Ectodermal cell (in vitro differentiated cells): ENCODE data around the gene TMSB10.
"Not testable (repeated sequence)": the region's sequence is repeated elsewhere in the genome, so short reads cannot be mapped to it uniquely, and the experiment has no call there.

ENCODE experiments used
- H3K27ac ChIP-seq: 2 replicates; pipeline ENCODE4 v1.7.0; 2013; ENCODE audit warnings: mild to moderate bottlenecking, low read depth, low read length; ENCODE audit not compliant: insufficient read depth, poor library complexity, severe bottlenecking
- H3K27me3 ChIP-seq: 2 replicates; pipeline ENCODE4 v1.7.0; 2013; ENCODE audit warnings: mild to moderate bottlenecking, low read length; ENCODE audit not compliant: insufficient read depth, control insufficient read depth, poor library complexity, severe bottlenecking
- H3K36me3 ChIP-seq: one replicate; pipeline ENCODE4 v1.7.0; 2013; ENCODE audit warnings: low read length; ENCODE audit not compliant: control insufficient read depth, insufficient read depth
- H3K4me1 ChIP-seq: one replicate; pipeline ENCODE4 v1.7.0; 2013; ENCODE audit warnings: low read length; ENCODE audit not compliant: control insufficient read depth, insufficient read depth
- H3K4me3 ChIP-seq: 2 replicates; pipeline ENCODE4 v1.7.0; 2013; ENCODE audit warnings: low read depth, low read length, control low read depth; ENCODE audit not compliant: insufficient read depth
- H3K9me3 ChIP-seq: 2 replicates; pipeline ENCODE4 v1.7.0; 2013; ENCODE audit warnings: mild to moderate bottlenecking, low read length, moderate library complexity; ENCODE audit not compliant: control insufficient read depth
- WGBS, 2 experiments: methylation state at CpG; one replicate each; pipeline ENCODE4 v1.1.7; 2013; ENCODE audit warnings: missing lambda C conversion rate in 2 of 2; 5-methylcytosine and 5-hydroxymethylcytosine counted together

TMSB10 gene

DNA sequence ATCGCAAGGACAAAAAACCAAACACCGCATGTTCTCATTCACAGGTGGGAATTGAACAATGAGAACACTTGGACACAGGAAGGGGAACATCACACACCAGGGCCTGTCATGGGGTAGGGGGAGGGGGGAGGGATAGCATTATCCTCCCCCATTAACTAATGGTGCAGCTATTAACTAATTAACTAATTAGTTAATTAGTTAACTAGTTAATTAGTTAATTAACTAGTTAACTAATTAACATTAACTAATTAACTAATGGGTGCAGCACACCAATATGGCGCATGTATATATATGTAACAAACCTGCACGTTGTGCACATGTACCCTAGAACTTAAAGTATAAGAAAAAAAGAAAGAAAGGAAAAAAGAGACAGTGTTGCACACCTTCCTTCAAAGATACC is 37.1 kb upstream of the TMSB10 start:
- not testable (repeated sequence) for H3K4me1 ChIP-seq, H3K36me3 ChIP-seq, H3K4me3 ChIP-seq, H3K9me3 ChIP-seq, H3K27ac ChIP-seq, H3K27me3 ChIP-seq
- WGBS, 2 experiments, result 92 to 100% methylated on average over 2 of the region's 4 CpGs

- WGBS, 2 experiments, result 93 to 95% methylated on average over 11 of the region's 11 CpGs
- H3K4me3 ChIP-seq, result no peak overlapping the region
- H3K27me3 ChIP-seq, result no peaks in the 10 kb centered on the region
- H3K4me1 ChIP-seq, result no peaks in the 10 kb centered on the region
- H3K27ac ChIP-seq, result no peak overlapping the region
- H3K36me3 ChIP-seq, result no peaks in the 10 kb centered on the region
- peaks cover 2% of the 10 kb centered on the region for H3K9me3 ChIP-seq
These were observed 35.1 kb upstream of the TMSB10 start for GRCh38 chr2:84870306-84870705.

DNA sequence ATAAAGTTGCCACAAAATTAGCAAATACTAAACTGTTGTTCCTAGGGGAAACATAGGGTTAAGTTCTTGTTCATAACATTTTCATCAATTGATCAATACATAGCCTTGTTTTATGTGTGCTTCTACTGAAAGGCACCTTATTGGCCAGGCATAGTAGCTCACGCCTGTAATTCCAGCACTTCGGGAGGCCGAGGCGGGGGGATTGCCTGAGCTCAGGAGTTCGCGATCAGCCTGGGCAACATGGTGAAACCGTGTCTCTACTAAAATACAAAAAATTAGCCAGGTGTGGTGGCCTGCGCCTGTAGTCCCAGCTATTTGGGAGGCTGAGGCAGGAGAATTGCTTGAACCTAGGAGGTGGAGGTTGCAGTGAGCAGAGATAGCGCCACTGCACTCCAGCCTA is 32.8 kb upstream of the TMSB10 start:
- not testable (repeated sequence) for H3K36me3 ChIP-seq, H3K27ac ChIP-seq, H3K4me3 ChIP-seq, H3K4me1 ChIP-seq, H3K9me3 ChIP-seq
- peaks cover 10% of the 10 kb centered on the region for H3K27me3 ChIP-seq
- WGBS, 2 experiments, result 89 to 93% methylated on average over 9 of the region's 9 CpGs

DNA sequence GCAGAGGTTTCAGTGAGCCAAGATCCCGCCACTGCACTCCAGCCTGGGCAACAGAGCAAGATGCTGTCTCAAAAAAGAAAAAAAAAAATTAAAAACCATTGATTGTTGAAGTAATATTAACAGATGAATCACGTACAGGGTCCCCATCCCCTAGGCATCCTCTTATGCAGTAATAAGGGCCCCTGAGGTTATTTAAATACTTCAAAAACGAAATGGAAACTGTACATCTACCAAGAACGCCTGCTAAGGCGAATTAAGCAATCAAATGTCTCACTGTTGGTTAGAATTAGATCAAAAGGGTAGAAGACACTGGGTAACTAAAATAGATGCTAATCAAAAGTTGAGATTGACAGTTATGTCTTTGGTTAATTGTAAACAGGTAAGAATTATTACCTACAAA is 32.1 kb upstream of the TMSB10 start:
- Histone ChIP-seq H3K9me3 (peaks cover 2% of the 10 kb centered on the region), H3K27me3 (peaks cover 17% of the 10 kb centered on the region), H3K36me3 (no peaks in the 10 kb centered on the region), H3K4me1 (no peaks in the 10 kb centered on the region), H3K4me3 (no peak overlapping the region), H3K27ac (no peak overlapping the region)
- 94 to 95% methylated on average over 5 of the region's 5 CpGs for WGBS, 2 experiments

- H3K4me1 ChIP-seq, result no peaks in the 10 kb centered on the region
- H3K27me3 ChIP-seq, result peaks cover 30% of the 10 kb centered on the region
- H3K27ac ChIP-seq, result no peak overlapping the region
- no peak overlapping the region for H3K4me3 ChIP-seq
- no peaks in the 10 kb centered on the region for H3K36me3 ChIP-seq
- whole genome bisulfite sequencing, 2 experiments, result 93 to 95% methylated on average over 7 of the region's 7 CpGs
- peaks cover 2% of the 10 kb centered on the region for H3K9me3 ChIP-seq
These were observed 30.9 kb upstream of the TMSB10 start for GRCh38 chr2:84874381-84875212.

- Histone ChIP-seq H3K9me3 (peaks cover 2% of the 10 kb centered on the region), H3K4me1 (no peaks in the 10 kb centered on the region), H3K36me3 (no peaks in the 10 kb centered on the region), H3K27ac (no peak overlapping the region), H3K27me3 (peaks cover 35% of the 10 kb centered on the region), H3K4me3 (no peak overlapping the region)
- 83 to 86% methylated on average over 4 of the region's 4 CpGs for WGBS, 2 experiments
These were observed 30.3 kb upstream of the TMSB10 start for GRCh38 chr2:84875213-84875560.

- H3K36me3 ChIP-seq, H3K4me1 ChIP-seq, H3K4me3 ChIP-seq, H3K9me3 ChIP-seq, H3K27ac ChIP-seq: not testable (repeated sequence)
- WGBS, 2 experiments, result 85 to 87% methylated on average over 1 of the region's 1 CpG
- peaks cover 40% of the 10 kb centered on the region for H3K27me3 ChIP-seq
These were observed 29.8 kb upstream of the TMSB10 start for GRCh38 chr2:84875619-84876018.

GRCh38 chr2:84876369-84876768 is 29.1 kb upstream of the TMSB10 start:
- no peaks in the 10 kb centered on the region for H3K36me3 ChIP-seq
- H3K4me1 ChIP-seq, result no peaks in the 10 kb centered on the region
- no peak overlapping the region for H3K4me3 ChIP-seq
- H3K9me3 ChIP-seq, result peaks cover 2% of the 10 kb centered on the region
- H3K27ac ChIP-seq, result no peak overlapping the region
- 92 to 94% methylated on average over 3 of the region's 3 CpGs for WGBS, 2 experiments
- H3K27me3 ChIP-seq, result peaks cover 47% of the 10 kb centered on the region

- no peaks in the 10 kb centered on the region for H3K4me1 ChIP-seq
- no peak overlapping the region for H3K27ac ChIP-seq
- H3K36me3 ChIP-seq, result no peaks in the 10 kb centered on the region
- H3K9me3 ChIP-seq, result peaks cover 2% of the 10 kb centered on the region
- H3K4me3 ChIP-seq, result no peak overlapping the region
- peaks cover 68% of the 10 kb centered on the region for H3K27me3 ChIP-seq
- 86 to 96% methylated on average over 1 of the region's 1 CpG for WGBS, 2 experiments
These were observed 27.0 kb upstream of the TMSB10 start for GRCh38 chr2:84878459-84878858.

DNA sequence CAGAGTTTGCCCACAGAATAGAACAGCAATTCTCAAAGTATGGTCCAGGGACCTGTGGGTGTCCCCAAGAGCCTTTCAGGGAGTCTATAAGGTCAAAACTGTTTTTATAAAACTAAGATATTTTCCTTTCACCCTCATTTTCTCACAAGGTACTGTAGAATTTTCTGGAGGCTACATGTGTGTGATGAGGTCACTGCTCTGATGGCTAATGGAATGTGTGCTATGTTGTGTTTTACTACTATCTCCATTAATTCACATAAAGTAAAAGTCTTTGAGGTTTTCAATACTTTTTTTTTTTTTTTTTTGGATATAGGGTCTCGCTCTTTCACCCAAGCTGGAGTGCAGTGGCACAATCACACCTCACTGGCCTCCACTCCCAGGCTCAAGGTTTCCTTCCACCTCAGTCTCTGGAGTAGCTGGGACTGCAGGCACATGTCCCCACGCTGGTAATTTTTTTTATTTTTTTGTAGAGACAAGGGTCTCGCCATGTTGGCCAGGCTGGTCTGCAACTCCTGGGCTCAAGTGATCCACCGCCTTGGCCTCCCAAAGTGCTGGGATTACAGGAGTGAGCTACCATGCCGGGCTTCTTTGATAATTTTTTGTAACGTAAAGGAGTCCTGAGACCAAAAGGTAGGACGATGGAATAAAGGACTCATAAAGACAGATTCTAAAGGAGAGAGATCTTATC is 26.4 kb upstream of the TMSB10 start:
- H3K27me3 ChIP-seq, result peaks cover 74% of the 10 kb centered on the region
- H3K4me3 ChIP-seq, result no peak overlapping the region
- 69 to 73% methylated on average over 7 of the region's 7 CpGs for WGBS, 2 experiments

More for the DNA sequence above, 26.4 kb upstream of the TMSB10 start:
- Histone ChIP-seq H3K36me3 (no peaks in the 10 kb centered on the region), H3K27ac (no peak overlapping the region), H3K9me3 (peaks cover 2% of the 10 kb centered on the region), H3K4me1 (no peaks in the 10 kb centered on the region)
